Neural crest cell (in vitro differentiated cells): ENCODE data around the gene IDH3B. TPM values are rescaled to one million over a fixed set of nuclear protein-coding genes. Genes with fewer than 3 reads are reported as not detected.

ENCODE experiments used
- DNase-seq: peaks from one replicate; pipeline ENCODE4 v3.0.0; 2021; ENCODE audit warnings: low read depth, mixed read lengths, low spot score
- H3K27ac Mint-ChIP-seq: one replicate; pipeline ENCODE4 v1.8.0; 2021; ENCODE audit warnings: mild to moderate bottlenecking, mixed read lengths; ENCODE audit not compliant: unreplicated experiment
- H3K27me3 Mint-ChIP-seq: 2 replicates; pipeline ENCODE4 v1.8.0; 2021; ENCODE audit warnings: low read depth, mild to moderate bottlenecking, mixed read lengths
- H3K36me3 Mint-ChIP-seq: 2 replicates; pipeline ENCODE4 v1.8.0; 2021; ENCODE audit warnings: low read depth, mild to moderate bottlenecking, mixed read lengths
- H3K4me1 Mint-ChIP-seq: 2 replicates; pipeline ENCODE4 v1.8.0; 2021; ENCODE audit warnings: mixed read lengths
- H3K4me3 Mint-ChIP-seq: one replicate; pipeline ENCODE4 v1.8.0; 2021; ENCODE audit warnings: mild to moderate bottlenecking, mixed read lengths
- H3K9me3 Mint-ChIP-seq: 2 replicates; pipeline ENCODE4 v1.8.0; 2021; ENCODE audit warnings: mixed read lengths
- CTCF ChIP-seq: fragments of 200-600 bp; sonication (generic); conservative IDR thresholded peaks from 2 replicates; pipeline ENCODE4 v1.5.0; 2021; ENCODE audit warnings: antibody characterized with exemption, mild to moderate bottlenecking
- long read RNA-seq: library from polyadenylated mRNA; unstranded; transcript quantifications from one replicate; pipeline ENCODE4 v2.0.0, GENCODE V29; 2020
- total RNA-seq: library from RNA; stranded (reverse); gene quantifications from 2 replicates; pipeline ENCODE4 v1.2.1, GENCODE V29; 2021

The IDH3B gene
- 100 and 102 TPM in 2 replicates for total RNA-seq
- long read RNA-seq, transcript IDH3B-202 (12 exons, 1,230 nt), result minor isoform, 5 of 215 reads
- long read RNA-seq, transcript IDH3B-206 (13 exons, 1,279 nt), result minor isoform, 27 of 215 reads
- long read RNA-seq, transcript IDH3B-201 (12 exons, 1,545 nt), result major isoform, 151 of 215 reads
- long read RNA-seq, partial matches to known transcripts, result 5 of 215 reads
- long read RNA-seq, other reads (novel, unspliced or antisense), result 27 of 215 reads

- TF ChIP-seq CTCF, result no peak
- peaks cover 10% of the 10 kb centered on the region for H3K4me1 Mint-ChIP-seq
- no peaks in the 10 kb centered on the region for H3K9me3 Mint-ChIP-seq
- DNase-seq, result peak; percentile 81
- peak within 1 kb of the TSS; percentile 98 for H3K27ac Mint-ChIP-seq
- H3K36me3 Mint-ChIP-seq, result peaks cover 20% of the 10 kb centered on the region
- peak within 1 kb of the TSS; percentile 91 for H3K4me3 Mint-ChIP-seq
- H3K27me3 Mint-ChIP-seq, result peaks cover 39% of the 10 kb centered on the region
Observed at GRCh38 chr20:2663887-2664719, at the start of gene IDH3B. Gene IDH3B (minus strand): TSS chr20:2664216. CDS start chr20:2664188, 28 bp downstream.

GRCh38 chr20:2713285-2713684, 49.3 kb upstream of the IDH3B start:
- Mint-ChIP-seq H3K4me3 (no peak overlapping the region), H3K27ac (no peak overlapping the region), H3K4me1 (no peaks in the 10 kb centered on the region), H3K36me3 (peaks cover 5% of the 10 kb centered on the region), H3K9me3 (peaks cover 5% of the 10 kb centered on the region), H3K27me3 (peaks cover 20% of the 10 kb centered on the region)
- no peak for TF ChIP-seq CTCF
- no peak for DNase-seq

- Mint-ChIP-seq H3K4me3 (no peak overlapping the region), H3K4me1 (no peaks in the 10 kb centered on the region), H3K9me3 (no peaks in the 10 kb centered on the region), H3K36me3 (no peaks in the 10 kb centered on the region), H3K27ac (no peak overlapping the region), H3K27me3 (peaks cover 29% of the 10 kb centered on the region)
- no peak for DNase-seq
- TF ChIP-seq CTCF, result no peak
Observed at GRCh38 chr20:2709205-2709981, 45.4 kb upstream of the IDH3B start.

- no peak for TF ChIP-seq CTCF
- no peak for DNase-seq
- Mint-ChIP-seq H3K27ac (no peak overlapping the region), H3K4me1 (no peaks in the 10 kb centered on the region), H3K4me3 (no peak overlapping the region), H3K27me3 (peaks cover 30% of the 10 kb centered on the region), H3K9me3 (no peaks in the 10 kb centered on the region), H3K36me3 (no peaks in the 10 kb centered on the region)
Observed at GRCh38 chr20:2708665-2709064, 44.6 kb upstream of the IDH3B start.

- Mint-ChIP-seq H3K36me3 (no peaks in the 10 kb centered on the region), H3K27ac (no peak overlapping the region), H3K4me3 (no peak overlapping the region), H3K4me1 (no peaks in the 10 kb centered on the region), H3K27me3 (peaks cover 30% of the 10 kb centered on the region), H3K9me3 (no peaks in the 10 kb centered on the region)
- TF ChIP-seq CTCF, result no peak
- no peak for DNase-seq
Observed at GRCh38 chr20:2708073-2708415, 44.0 kb upstream of the IDH3B start.
